ENCODE data around the gene RNF130.

DNA sequence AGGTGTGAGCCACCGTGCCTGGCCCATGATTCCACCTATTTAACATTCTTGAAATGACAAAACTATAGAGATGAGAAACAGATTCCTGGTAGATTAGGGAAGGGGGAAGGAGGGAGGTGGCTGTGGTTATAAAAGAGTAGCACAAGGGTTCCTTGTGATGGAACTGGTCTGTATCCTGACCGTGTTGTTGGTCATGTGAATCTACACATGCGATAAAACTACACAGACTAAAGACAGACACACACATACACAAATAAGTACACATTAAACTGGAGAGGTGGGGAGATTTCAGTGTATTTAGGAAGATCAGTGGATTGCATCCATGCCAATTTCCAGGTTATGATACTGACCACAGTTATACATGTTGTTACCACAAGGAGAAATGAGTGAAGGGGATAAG lies 60.9 kb downstream of the RNF130 start:
- TF ChIP-seq POLR2A (IDR thresholded peaks at IDR 0.05) (no peak), POLR2AphosphoS5 (IDR thresholded peaks at IDR 0.05) (no peak)
- TF ChIP-seq, protein P1, sequence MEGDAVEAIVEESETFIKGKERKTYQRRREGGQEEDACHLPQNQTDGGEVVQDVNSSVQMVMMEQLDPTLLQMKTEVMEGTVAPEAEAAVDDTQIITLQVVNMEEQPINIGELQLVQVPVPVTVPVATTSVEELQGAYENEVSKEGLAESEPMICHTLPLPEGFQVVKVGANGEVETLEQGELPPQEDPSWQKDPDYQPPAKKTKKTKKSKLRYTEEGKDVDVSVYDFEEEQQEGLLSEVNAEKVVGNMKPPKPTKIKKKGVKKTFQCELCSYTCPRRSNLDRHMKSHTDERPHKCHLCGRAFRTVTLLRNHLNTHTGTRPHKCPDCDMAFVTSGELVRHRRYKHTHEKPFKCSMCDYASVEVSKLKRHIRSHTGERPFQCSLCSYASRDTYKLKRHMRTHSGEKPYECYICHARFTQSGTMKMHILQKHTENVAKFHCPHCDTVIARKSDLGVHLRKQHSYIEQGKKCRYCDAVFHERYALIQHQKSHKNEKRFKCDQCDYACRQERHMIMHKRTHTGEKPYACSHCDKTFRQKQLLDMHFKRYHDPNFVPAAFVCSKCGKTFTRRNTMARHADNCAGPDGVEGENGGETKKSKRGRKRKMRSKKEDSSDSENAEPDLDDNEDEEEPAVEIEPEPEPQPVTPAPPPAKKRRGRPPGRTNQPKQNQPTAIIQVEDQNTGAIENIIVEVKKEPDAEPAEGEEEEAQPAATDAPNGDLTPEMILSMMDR (IDR thresholded peaks at IDR 0.05) = no peak

Measured in prostate gland (tissue), 2 donors.